Astrocyte of the spinal cord (primary cell): ENCODE results near the gene OR10A5.
"Not testable (repeated sequence)": the region's sequence is repeated elsewhere in the genome, so short reads cannot be mapped to it uniquely, and the experiment has no call there.

Experiments used
- DNase-seq: peaks from one replicate; pipeline ENCODE4 v3.0.0; 2011; ENCODE audit warnings: low read depth, low spot score
- H3K4me3 ChIP-seq: 2 replicates; pipeline ENCODE4 v1.5.1; 2011; ENCODE audit warnings: low read depth, mild to moderate bottlenecking, low read length, moderate library complexity
- in situ Hi-C: cut with HindIII; loops from 2 replicates; pipeline ENCODE4 v1.10.0; 2017; ENCODE audit warnings: low sequenced_read_pairs
- TF ChIP-seq, protein P1 (sequence below): IDR thresholded peaks from 2 replicates; pipeline ENCODE4 v1.5.1; 2012; ENCODE audit warnings: low read depth, mild to moderate bottlenecking, low read length, inconsistent platforms

OR10A5 gene

DNA sequence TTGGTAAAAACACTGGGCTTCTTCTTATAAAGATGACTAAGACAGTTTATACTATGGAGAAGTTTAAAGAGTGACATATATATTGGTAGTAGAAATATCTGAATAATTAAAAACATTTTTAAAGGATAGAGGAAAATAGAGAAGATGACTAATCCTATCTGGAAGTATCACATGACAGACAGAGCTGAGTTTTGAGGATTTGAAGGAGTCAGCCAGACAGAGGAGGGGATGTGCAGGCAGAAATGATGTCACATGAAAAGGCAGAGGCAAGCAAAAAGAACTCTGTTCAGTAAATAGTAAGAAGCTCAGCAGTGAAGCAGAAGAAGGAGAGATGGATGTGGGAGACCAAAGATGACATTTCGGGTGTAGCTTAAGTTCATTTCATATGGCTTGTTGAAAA, 19.0 kb downstream of the OR10A5 start:
- DNase-seq: no peak
- in situ Hi-C loops: no loop called here
- H3K4me3 ChIP-seq: no peak overlapping the region
- TF ChIP-seq, protein P1, sequence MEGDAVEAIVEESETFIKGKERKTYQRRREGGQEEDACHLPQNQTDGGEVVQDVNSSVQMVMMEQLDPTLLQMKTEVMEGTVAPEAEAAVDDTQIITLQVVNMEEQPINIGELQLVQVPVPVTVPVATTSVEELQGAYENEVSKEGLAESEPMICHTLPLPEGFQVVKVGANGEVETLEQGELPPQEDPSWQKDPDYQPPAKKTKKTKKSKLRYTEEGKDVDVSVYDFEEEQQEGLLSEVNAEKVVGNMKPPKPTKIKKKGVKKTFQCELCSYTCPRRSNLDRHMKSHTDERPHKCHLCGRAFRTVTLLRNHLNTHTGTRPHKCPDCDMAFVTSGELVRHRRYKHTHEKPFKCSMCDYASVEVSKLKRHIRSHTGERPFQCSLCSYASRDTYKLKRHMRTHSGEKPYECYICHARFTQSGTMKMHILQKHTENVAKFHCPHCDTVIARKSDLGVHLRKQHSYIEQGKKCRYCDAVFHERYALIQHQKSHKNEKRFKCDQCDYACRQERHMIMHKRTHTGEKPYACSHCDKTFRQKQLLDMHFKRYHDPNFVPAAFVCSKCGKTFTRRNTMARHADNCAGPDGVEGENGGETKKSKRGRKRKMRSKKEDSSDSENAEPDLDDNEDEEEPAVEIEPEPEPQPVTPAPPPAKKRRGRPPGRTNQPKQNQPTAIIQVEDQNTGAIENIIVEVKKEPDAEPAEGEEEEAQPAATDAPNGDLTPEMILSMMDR: no peak

- H3K4me3 ChIP-seq: no peak overlapping the region
- in situ Hi-C loops: no loop called here
- TF ChIP-seq, protein P1: no peak
- DNase-seq: no peak
Measured at GRCh38 chr11:6871278-6871677, 25.8 kb downstream of the OR10A5 start.

GRCh38 chr11:6875761-6876160, 30.3 kb downstream of the OR10A5 start:
- in situ Hi-C loops: no loop called here
- DNase-seq: no peak
- TF ChIP-seq, protein P1: no peak
- H3K4me3 ChIP-seq: no peak overlapping the region

GRCh38 chr11:6876325-6876724, 30.8 kb downstream of the OR10A5 start, which contains the start of gene OR10A4:
Gene OR10A4 (plus strand): TSS chr11:6876625. CDS start chr11:6876648, 23 bp downstream.
- DNase-seq: no peak
- no peak within 1 kb of the TSS for H3K4me3 ChIP-seq
- TF ChIP-seq, protein P1: no peak
- in situ Hi-C loops: no loop called here

DNA sequence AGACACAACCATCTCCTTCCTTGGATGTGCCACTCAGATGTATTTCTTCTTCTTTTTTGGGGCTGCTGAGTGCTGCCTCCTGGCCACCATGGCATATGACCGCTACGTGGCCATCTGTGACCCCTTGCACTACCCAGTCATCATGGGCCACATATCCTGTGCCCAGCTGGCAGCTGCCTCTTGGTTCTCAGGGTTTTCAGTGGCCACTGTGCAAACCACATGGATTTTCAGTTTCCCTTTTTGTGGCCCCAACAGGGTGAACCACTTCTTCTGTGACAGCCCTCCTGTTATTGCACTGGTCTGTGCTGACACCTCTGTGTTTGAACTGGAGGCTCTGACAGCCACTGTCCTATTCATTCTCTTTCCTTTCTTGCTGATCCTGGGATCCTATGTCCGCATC, 31.4 kb downstream of the OR10A5 start:
- in situ Hi-C loops: no loop called here
- no peak for DNase-seq
- TF ChIP-seq, protein P1: no peak
- H3K4me3 ChIP-seq: no peak overlapping the region

- TF ChIP-seq, protein P1: no peak
- H3K4me3 ChIP-seq: no peak overlapping the region
- DNase-seq: no peak
- in situ Hi-C loops: no loop called here
Measured at GRCh38 chr11:6882751-6883150, 37.3 kb downstream of the OR10A5 start.

GRCh38 chr11:6887711-6888110, 42.2 kb downstream of the OR10A5 start:
- in situ Hi-C loops, DNase-seq: not testable (repeated sequence)

More at GRCh38 chr11:6887711-6888110, 42.2 kb downstream of the OR10A5 start:
- H3K4me3 ChIP-seq: not testable (repeated sequence)
